22Rv1 (cell line): ENCODE measurements around the gene NRARP.

Source experiments
- CTCF ChIP-seq: fragments of 450-650 bp; IDR thresholded peaks from 2 replicates; pipeline ENCODE4 v1.5.1; 2017; ENCODE audit warnings: mild to moderate bottlenecking
- ZFX ChIP-seq: fragments of 450-650 bp; IDR thresholded peaks from 2 replicates; pipeline ENCODE4 v1.6.1; 2017; ENCODE audit warnings: antibody characterized with exemption, borderline replicate concordance

- TF ChIP-seq ZFX (no peak), CTCF (peak; percentile 49)
Measured at GRCh38 chr9:137305060-137305797, 3.2 kb upstream of the NRARP start.
